ENCODE measurements around the gene ZEB2. TPM values are rescaled to one million over a fixed set of nuclear protein-coding genes. Genes with fewer than 3 reads are reported as not detected.

The ZEB2 gene
- total and polyA plus RNA-seq, 4 donors: 7.6 to 39.6 (median 22.2) TPM

- 80% methylated on average over 7 of the region's 7 CpGs for WGBS
- no peak for DNase-seq (ENCODE audit: low spot score)
- H3K4me3 ChIP-seq (ENCODE audit: low read depth in 1 of 3, low read length in 3 of 3): no peak overlapping the region
- H3K9ac ChIP-seq (ENCODE audit: low read depth in 1 of 2, low read length in 2 of 2): no peak overlapping the region
- H3K9me3 ChIP-seq (ENCODE audit: control insufficient read depth in 4 of 4, low read length in 3 of 4): no peaks in the 10 kb centered on the region
- H3K27me3 ChIP-seq (ENCODE audit: control insufficient read depth in 4 of 4, insufficient read depth in 4 of 4, low read length in 3 of 4): peaks cover 0 to 6% (median 0%) of the 10 kb centered on the region in 4 donors
- H3K27ac ChIP-seq (ENCODE audit: low read depth in 1 of 2, low read length in 2 of 2): no peak overlapping the region
- no peaks in the 10 kb centered on the region for H3K4me1 ChIP-seq (ENCODE audit: control insufficient read depth in 4 of 4, insufficient read depth in 4 of 4, low read length in 3 of 4)
- H3K36me3 ChIP-seq (ENCODE audit: control insufficient read depth in 4 of 4, insufficient read depth in 3 of 4, low read depth in 1 of 4, low read length in 3 of 4): no peaks in the 10 kb centered on the region
- TF ChIP-seq TAF1 (conservative IDR thresholded peaks at IDR 0.05) (no peak), GABPA (IDR thresholded peaks at IDR 0.05 in 1 of 2, conservative IDR thresholded peaks at IDR 0.05 in 1 of 2) (no peak), RXRA (IDR thresholded peaks at IDR 0.05) (no peak), ZBTB33 (IDR thresholded peaks at IDR 0.05) (no peak), HNF4G (IDR thresholded peaks at IDR 0.05) (no peak), FOXA2 (IDR thresholded peaks at IDR 0.05) (no peak), NR2F2 (IDR thresholded peaks at IDR 0.05) (no peak), RAD21 (IDR thresholded peaks at IDR 0.05) (no peak), EGR1 (IDR thresholded peaks at IDR 0.05; ENCODE audit: low read depth in 2 of 2) (no peak), MAX (IDR thresholded peaks at IDR 0.05) (no peak), ATF3 (IDR thresholded peaks at IDR 0.05) (no peak), HNF4A (conservative IDR thresholded peaks at IDR 0.05) (no peak), CTCF (IDR thresholded peaks at IDR 0.05; ENCODE audit: low read depth, low read length, missing input control) (no peak), REST (IDR thresholded peaks at IDR 0.05) (no peak), JUND (IDR thresholded peaks at IDR 0.05) (no peak), FOXA1 (IDR thresholded peaks at IDR 0.05) (no peak), SP1 (IDR thresholded peaks at IDR 0.05) (no peak), YY1 (IDR thresholded peaks at IDR 0.05) (no peak)
Observed at GRCh38 chr2:144533221-144533620, 13.3 kb upstream of the ZEB2 start.
